ENCODE results near the gene TNFAIP8L3.
A peak's percentile ranks its signal among the peaks of the same experiment; 100 is the strongest.

Gene TNFAIP8L3

DNA sequence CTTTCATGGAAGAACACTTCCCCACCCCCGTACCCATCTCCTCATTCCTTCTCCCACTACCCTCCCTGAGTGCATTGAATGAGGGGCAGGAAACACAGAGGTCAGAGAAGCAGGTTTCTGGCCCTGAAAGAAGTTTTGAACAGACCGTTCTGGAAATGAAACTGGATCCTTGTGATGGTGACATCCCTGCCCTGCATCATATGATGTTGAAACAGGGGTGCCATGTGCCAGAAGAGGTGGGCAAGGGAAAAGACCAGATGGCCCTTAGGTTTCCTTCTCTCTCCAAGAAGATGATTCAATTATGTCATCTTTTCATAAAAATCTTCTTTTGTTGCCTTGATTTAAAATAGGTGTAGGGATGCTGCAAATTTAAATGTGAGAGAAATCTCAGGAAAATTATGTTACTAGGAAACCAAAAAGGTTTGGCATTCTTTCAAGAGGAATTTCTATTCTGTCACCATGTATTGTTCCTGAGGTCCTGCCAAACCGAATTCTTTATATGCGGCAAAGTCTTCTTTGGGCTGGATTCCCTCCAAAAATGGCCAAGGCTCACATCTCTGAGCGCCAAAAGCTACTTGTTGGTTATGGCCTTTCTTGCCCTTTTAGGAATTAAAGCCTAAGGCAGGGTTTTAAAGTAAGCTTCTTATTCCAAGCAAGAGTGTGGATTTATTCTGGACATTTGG lies 19.9 kb upstream of the TNFAIP8L3 start:
- DNase-seq (ENCODE audit: low spot score): no peak

DNA sequence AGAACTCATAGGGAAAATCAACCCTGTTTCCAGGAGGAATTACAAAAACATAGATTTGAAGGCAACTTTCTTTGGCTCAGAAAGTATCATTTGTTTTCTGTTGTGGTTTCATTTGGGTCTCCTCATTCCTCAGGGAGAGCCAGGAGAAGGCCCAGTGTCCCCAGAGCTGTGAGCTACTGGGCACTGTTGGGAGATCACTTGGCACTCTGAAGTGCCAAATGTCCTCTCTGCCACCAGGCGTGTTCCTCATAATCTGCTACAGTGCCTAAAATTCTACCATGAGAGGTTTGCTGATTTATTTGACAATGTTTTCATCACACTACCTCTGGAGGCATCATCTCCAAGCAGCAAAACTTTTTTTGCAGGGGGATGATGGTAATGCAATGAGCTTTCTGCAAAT lies 17.4 kb upstream of the TNFAIP8L3 start:
- DNase-seq (ENCODE audit: low spot score): no peak

DNA sequence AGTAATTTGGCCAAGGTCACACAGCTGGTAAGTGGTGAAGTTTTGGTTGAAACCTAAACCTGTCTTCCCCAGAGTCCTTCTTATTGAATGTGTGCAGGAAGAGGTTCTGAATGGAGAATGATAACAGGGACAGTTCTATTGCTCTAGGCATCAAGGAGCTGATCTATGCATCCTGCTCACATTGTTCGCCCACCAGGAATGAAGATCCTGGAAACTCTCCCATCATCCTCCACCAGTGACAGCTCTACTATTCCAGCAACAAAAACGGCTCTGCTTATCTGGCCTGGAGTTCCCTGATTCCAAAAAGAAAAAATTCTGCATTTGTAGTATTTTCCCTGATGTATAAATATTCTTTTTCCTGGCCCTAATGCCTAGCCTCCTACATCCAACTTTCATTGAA lies 16.4 kb upstream of the TNFAIP8L3 start:
- no peak for DNase-seq (ENCODE audit: low spot score)

DNA sequence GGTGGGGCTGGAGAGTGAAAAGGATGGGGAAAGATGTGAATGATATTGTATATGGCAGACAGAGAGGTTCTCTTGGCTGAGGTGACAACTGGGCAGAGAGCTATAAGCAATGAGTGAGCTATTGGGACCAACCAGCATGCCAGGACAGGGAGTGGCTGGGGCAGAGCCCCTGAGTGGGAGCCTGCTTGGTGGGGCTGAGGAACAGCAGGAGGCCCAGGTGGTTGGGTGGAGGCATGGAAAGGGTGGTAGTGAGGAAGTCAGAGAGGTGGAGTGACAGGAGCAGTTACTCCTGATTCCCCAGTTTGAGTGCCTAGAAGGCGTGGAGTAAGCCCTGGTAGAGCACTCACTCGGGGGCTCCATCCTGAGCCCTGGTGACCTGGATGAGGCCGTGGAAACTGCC lies 15.5 kb upstream of the TNFAIP8L3 start:
- no peak for DNase-seq (ENCODE audit: low spot score)

DNA sequence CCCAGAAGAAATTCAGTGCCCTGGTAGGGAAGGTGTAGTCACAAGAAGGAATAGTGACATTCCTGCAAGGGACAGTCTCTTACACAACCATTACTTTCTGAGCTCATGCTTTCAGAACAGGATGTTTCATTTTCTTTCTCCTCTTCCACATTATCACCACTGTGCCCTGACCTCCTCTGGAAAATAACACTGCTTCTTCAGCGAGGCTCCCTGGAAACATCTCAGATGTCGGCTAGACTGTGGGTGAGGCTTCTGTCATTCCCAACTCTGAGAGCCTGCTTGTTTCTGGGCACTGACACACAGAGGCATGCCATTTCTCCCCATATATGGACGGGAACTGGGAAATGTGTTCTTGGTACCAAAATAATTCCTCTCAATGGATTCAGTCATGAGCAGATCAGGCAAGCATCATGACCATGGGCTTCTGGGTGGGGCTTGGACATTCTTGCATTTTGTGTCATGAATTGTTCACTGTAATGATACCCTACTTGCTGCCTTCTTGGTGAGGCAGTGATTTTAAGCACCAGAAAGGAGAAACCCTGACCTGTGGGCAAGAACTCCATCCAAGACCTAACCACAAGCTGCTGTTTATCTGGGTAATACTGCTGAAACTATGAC lies 14.3 kb upstream of the TNFAIP8L3 start:
- DNase-seq (ENCODE audit: low spot score): no peak

- DNase-seq (ENCODE audit: low spot score): no peak
These were observed 12.9 kb upstream of the TNFAIP8L3 start for GRCh38 chr15:51107612-51108011.

DNA sequence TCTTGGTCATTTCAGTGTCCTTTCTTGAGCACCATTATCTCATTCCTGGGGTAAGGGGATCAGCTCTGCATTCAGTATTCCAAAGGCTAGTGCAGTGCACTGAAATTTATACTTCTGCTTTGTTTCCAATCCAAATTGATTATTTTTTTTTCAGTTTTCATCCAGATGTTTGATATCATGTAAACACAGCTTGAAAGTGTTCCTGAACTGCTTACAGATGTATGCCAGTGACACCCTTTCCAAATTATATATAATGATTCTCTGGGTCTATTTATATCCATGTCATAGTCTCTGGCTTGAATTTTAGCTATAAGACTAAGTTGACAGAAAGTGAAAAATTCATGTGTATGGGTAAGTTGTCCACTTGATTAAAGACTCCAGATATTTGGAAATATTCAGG lies 11.8 kb upstream of the TNFAIP8L3 start:
- DNase-seq (ENCODE audit: low spot score): no peak

DNA sequence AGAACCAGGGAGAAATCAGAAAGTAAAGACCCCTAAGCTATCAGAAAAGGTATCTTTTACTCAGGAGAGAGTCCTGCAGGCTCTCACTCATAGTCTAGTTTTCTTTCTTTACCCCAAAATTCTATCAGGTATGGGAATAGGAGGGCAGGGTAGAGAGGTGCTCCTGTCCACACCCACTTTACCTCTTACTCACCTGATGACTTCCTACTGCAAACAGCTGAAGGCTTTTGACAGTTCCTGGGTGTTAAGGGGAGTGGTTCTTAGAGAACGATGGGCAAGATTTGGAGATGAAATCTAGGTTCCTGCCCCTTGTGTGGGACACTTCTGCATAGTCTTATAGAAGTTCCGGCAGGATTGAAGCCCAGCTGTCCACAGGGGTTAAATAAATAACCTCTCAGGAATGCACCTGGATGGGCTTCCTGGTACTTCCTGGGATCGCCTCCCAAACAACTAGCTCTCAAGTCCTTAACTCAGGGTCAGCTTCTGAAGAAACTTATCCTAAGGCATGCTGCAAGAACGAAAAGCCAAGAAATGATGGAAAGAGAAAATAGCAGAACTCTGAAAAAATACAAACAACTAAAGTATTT lies 10.8 kb upstream of the TNFAIP8L3 start:
- no peak for DNase-seq (ENCODE audit: low spot score)

GRCh38 chr15:51104512-51104911 lies 9.8 kb upstream of the TNFAIP8L3 start:
- no peak for DNase-seq (ENCODE audit: low spot score)

DNA sequence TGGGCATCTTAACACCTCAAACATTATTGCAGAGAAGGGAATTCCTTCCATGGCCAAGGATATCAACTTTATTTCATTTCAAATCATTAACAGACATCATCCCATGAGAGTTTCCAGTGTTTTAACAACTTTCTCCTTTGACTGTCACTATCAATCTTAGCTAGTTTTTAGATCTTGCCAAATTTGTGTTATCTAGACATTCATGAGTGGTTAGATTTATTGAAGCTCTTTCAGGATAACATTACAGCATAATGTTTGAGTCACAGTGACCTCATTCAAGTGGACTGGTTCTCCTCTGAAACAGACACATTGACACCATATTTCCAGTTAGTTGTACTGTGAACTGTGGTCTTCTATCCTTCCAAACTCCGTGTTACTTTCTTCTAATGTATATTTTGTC lies 8.6 kb upstream of the TNFAIP8L3 start:
- no peak for DNase-seq (ENCODE audit: low spot score)

GRCh38 chr15:51100785-51101489 lies 6.2 kb upstream of the TNFAIP8L3 start:
- DNase-seq (ENCODE audit: low spot score): no peak

DNA sequence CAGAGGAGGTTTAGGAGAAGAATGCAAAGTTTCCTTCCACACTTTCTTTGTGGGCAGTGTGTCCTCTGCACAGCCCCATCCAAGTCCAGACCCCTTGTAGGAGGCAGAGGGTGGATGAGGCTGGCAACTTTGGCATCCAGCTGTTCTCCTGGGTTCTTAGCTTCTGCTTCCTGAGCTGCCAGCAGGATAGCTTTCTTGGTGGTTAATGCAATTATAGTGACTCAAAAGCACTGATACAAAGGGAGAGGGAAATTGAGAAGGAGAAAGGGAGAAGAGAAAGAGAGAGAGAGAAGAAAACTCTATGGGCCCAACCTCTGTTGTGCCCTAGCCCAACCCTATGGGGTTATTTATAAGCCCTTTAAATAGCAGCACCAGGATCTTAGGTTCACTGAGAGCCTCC lies 4.5 kb upstream of the TNFAIP8L3 start:
- DNase-seq (ENCODE audit: low spot score): no peak

DNA sequence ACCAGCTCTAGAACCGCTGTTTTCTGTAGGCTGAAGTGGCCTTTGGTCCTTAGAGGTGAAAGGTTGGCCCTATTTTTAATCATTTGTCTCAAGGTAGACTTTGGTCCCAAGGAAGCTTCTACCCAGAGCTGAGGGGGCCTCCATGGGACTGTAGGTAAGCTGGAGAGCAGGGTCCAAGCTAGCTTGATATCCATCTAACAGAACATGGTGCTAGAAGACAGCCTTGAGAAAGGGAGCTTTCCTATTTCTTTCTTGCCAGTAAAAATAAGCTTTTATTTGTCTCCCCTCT lies 3.6 kb upstream of the TNFAIP8L3 start:
- no peak for DNase-seq (ENCODE audit: low spot score)

DNA sequence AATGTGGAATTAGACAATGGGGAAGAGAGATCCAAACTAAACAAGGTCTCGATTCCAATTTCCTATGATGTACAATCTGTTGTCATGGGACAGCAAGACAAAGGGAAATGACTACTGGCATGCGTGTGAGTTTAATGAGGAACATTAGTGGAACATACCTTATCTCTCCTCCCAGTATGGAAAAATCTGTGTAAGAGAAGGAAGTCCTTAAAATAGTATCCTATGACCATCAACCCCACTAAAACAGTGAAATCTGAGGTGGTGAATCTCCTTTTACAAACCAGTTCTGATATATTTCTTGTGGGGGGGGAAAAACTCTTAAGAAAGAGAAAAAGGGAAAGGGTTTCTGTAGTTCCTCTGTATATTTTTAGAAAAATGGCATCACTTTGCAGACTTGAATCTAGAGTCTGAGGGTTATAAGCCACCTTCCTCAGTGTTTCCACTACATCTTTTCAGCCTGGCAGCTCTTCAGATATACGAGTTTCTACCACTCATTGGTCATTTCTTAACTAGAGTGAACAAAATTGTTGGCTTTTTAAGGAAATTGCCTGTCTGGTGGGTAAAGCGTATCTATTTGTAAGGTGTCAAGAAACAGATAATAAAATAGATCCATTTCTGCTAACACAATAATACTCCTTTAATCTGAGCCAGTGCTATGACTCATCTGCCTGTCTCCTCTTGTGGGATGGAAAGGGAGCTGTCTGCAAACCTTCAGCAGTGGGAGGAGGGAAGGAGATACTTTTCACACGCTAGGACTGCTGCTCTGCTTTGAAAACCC lies 3.0 kb upstream of the TNFAIP8L3 start:
- DNase-seq (ENCODE audit: low spot score): no peak

DNA sequence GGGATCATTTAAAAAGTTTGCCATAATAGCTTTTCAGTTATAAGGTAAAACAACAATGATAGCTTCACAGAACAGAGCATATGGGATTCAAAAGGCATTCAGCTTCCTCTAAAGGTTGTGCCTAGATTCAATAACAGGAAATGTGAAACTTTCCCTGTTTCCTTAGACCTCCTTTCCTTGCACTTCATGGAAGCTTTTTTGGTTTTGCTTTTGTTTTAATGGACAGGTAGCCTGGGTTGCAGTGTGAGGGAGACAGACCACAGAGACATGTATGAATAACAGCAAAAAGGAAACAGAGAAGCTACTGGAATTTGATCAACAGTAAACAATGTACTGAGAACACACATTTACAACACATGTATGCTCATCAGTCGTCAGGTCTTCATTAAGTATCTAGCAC lies 2.3 kb upstream of the TNFAIP8L3 start:
- no peak for DNase-seq (ENCODE audit: low spot score)

GRCh38 chr15:51095681-51096331 lies 1.1 kb upstream of the TNFAIP8L3 start:
- DNase-seq (ENCODE audit: low spot score): no peak

DNA sequence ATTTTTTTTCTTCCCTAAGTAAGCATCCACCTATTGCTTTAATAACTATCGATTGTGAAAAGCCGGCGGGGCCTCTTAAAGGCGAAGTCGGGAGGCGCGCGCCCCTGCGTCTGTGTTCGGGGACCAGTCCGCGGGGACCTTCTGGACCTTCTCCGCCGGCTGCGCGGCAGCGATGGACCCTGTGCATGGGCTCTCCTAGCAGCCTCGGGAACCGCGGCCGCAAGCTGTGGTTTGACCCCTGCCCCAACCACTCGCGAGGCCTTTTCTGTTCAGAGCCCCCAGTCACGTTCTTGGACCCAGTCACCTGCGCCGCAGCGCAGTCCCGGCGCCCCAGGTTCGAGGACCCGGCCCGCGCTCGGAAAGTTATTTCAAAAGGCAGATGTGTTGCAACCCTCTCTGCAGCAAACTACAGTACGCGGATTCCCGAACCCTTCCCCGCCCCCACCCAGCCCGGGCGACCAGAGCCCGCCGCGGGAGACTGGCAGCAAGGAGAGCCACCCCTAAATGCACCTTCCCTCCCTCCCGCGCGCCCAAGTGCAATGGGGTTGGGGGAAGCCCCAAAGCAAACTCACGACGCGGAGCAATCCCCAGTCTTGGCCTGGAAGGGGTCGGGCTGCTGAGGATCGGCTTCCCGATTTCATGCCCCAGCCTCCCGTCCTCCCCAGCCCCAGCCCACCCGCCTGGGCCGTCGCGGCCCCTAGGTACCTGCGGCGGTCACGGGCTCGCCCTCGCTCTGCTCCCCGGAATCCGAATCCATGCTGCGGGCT lies 684 bp downstream of the TNFAIP8L3 start:
- DNase-seq (ENCODE audit: low spot score): peak; percentile 60

GRCh38 chr15:51093488-51093838 lies 1.2 kb downstream of the TNFAIP8L3 start:
- no peak for DNase-seq (ENCODE audit: low spot score)

DNA sequence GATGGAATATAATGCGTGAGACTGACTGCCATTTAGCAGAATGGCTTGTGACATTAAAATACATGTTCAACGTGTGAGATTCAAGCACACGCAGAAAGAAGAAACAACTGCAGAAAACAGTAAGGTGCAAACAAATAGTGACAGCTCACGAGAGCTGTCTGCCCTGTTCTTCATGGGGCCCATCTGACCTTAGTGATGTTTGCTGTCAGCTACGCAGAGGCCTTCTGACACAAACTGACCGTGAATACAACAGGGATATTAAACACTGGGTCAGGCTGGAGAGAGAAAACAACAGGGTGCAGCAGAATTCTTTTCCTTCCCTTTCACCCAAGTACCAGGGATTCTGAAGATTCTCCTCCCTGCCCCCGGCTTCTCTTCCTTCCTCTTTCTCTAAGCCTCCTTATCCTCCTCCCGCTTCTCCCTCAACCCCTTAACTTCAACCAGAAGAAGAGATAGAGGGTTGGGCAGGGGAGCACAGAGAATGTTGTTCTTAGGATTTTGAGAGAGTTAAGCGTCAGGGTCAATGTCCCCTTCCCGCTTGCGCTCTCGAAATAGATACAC lies 2.1 kb downstream of the TNFAIP8L3 start:
- no peak for DNase-seq (ENCODE audit: low spot score)

- no peak for DNase-seq (ENCODE audit: low spot score)
These were observed 4.0 kb downstream of the TNFAIP8L3 start for GRCh38 chr15:51090753-51091152.

Data from HuH-7 (cell line).